GM21526 (cell line): ENCODE data around the gene ZDHHC11.

Experiments used
- ATAC-seq: cut with Tn5 transposase; IDR thresholded peaks from one replicate; pipeline ENCODE4 v1.9.1; 2021; ENCODE audit warnings: moderate library complexity; ENCODE audit not compliant: unreplicated experiment, low FRiP score

The ZDHHC11 gene

GRCh38 chr5:850511-851006 lies at the start of gene ZDHHC11:
Gene ZDHHC11 (minus strand): TSS chr5:850986. CDS start chr5:850602, 384 bp downstream.
- ATAC-seq: no peak

DNA sequence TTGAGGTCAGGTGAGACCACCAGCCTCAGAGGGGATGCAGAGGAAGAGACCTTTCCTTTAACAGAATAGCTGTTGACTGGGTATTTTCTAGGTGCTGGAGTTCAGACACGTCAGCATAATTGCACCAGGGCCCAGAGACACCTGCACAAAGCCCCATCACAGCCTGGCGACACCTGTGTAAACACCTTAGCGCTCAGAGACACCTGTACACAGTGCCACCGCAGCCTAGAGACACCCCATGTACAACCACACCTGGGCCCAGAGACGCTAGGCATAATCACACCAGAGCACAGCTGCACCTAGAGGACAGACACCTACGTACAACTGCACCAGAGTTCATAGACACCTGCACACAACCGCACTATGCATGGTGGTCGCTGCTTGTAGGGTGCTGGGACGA lies 42.9 kb upstream of the ZDHHC11 start:
- ATAC-seq: no peak

- ATAC-seq: peak; percentile 12
These were observed 42.3 kb upstream of the ZDHHC11 start for GRCh38 chr5:893137-893506.

- ATAC-seq: peak; percentile 94
These were observed 41.8 kb upstream of the ZDHHC11 start, which contains the start of the genes BRD9 and TRIP13 for GRCh38 chr5:892394-893136. Gene BRD9 (minus strand): TSS chr5:892801. CDS start chr5:892657, 144 bp downstream. Gene TRIP13 (plus strand): TSS chr5:892884. CDS start chr5:892999, 115 bp downstream.

DNA sequence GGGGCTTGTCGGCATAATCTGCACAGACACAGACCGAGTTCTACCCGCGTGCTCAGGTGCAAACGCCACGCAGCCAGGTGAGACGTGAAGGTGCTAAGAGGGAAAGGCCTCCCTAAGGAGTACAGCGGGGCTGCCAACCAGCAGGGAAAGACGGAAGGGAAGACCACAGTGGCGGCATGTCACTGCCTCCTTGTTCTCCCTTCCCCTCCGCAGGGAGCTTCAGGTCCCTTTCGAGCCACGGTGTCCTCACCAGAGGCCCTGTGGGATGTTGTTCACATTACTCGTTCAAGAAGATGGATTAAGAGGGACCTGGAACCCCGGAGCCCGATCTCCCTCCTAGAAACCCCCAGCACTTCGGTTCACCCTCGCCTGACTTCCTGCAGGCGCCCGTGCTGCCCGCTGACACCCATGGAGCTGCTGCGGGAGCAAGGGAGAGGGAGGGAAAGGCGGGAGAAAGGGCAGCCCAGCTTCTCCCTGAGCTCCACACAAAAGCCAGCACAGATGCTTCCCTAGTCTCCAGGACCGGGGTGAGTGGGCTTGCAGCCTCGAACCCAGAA lies 41.1 kb upstream of the ZDHHC11 start:
- peak; percentile 6 for ATAC-seq

DNA sequence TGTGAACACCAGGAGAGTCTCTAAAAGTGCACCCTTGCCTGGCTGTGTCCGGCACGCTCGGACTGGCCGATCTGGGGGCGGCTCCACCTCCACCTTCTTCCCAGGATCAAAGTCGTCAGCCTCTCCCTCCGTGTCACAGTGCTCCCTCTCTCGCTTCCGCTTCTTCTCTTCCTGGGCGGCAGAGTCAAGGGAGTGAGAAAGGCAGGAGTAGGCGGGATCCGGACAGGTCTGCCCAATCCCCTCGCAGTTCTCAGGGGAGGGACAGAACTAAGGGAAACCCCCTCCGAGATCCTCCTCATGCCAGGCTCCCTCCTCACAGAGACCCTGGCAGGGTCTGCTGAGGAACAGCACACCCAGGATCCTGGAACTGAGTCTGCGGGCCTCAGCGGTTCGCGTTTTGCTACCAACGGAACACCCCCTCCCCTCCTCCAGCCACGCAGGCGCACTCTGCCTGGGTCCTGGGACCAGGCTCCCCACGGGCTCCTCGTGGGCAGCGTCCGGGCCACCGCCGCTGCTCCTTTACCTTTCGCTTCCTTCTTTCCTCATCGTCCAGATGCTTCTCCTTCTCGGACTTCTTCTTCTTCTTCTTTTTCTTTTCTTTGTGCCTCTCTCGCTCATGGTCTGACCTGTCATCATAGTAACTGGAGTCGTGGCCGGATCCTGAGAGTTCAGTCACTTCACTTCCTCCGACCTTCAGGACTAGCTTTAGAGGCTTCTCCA lies 40.5 kb upstream of the ZDHHC11 start:
- ATAC-seq: no peak

GRCh38 chr5:889075-889710 lies 38.4 kb upstream of the ZDHHC11 start:
- no peak for ATAC-seq

- ATAC-seq: no peak
These were observed 37.9 kb upstream of the ZDHHC11 start for GRCh38 chr5:888638-889035.

DNA sequence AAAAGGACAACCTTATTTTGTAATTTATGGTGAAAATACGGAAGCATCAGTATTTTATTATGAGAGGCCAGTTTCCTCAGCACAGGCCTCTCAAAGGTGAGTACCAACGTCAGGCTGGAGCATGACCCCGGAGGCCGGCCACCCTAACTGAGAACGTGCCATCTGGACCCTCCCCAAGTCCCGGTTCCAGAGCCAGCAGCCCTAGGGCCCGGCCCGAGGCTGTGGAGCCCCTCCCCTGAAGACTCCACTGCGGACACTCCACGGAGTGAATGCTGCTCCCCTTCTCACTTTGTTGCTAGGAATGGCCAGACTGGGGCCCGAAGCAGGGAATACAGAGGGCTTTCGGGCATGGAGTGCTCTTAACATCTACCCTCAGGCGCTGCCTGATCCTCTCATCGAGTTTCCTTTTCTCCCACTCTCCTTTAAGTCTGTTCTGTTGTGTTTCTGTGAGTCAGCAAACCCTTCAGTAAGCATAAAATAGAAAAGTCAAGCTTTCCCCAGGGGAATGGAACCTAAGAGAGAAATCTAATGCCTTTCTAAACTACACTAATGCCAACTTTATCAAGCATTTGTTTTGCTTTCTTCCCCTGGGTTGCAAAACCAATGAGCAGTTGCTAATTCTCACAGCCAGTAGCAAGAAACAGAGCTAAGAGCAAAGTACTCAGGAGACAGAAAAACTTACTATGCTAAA lies 37.3 kb upstream of the ZDHHC11 start:
- ATAC-seq: no peak

GRCh38 chr5:886716-887325 lies 36.0 kb upstream of the ZDHHC11 start:
- no peak for ATAC-seq

GRCh38 chr5:886036-886435 lies 35.2 kb upstream of the ZDHHC11 start:
- ATAC-seq: no peak

DNA sequence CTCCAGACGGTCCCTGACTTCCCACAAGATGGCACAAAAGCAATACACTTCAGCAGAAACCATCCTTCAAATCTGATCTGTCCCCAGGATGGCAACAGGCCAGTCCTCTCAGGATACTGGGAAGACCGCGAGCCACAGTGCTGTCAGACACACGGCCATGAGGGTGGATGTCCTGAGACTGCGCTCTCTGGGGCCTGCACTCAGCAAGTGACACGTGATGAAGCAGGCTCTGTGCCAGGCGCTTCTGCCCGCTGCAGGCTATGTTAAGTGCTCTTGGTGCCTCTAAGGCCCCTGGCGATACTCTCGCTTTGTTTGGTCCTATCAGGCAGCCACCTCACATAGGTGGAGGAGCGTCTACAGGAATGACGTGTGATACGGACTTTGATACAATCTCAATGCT lies 34.7 kb upstream of the ZDHHC11 start:
- no peak for ATAC-seq

DNA sequence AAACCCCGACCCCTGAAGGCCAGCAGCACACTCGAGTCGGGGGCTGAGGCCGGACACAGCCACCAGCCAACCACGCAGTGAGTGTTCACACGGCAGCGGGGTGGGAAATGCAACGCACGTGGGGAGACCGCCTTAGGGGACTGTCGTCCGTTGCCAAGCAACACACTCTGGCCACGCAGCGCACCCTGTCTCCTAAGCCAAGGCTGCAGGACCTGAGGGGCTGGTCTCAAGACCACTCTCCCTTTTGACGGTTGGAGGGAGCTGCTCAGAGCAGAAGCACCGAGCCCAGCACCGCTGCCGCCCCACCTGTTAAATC lies 34.3 kb upstream of the ZDHHC11 start:
- no peak for ATAC-seq

DNA sequence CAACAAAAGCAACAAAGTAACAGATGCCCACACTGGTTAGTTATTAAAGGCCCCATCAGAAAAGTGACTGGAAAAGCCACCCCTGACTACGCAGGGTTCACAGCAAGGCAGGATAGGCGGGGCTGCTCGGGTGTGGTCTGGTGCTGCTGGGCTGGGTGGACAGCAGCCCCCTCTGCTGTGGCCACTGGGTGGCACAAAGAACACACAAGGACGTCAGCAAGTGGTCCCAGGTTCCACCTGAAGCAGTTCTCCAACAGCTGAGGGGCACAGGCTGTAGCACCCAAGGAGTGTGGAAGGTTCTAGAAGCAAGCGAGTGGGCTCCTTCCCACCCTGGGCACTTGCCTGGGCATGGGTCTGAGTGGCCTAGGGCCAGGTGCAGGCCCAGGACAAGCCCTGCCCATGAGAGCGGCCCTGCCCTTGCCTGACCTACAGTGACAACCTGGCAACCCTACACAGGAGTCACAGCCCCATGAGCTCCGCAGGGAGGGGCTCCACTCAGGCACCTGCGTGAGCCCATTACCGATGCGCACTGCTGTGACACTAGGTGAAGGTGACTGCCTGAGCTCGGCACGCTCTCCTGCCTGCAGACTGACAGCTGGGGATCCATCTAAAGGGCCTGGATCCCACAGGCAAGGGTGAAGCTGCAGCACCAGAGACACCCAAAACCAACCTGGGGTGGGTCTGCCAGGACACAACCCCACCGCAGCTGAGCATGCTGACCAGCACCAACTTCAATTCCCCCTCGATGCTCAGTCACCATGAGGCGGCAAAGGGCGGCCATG lies 33.8 kb upstream of the ZDHHC11 start:
- no peak for ATAC-seq

- no peak for ATAC-seq
These were observed 32.8 kb upstream of the ZDHHC11 start for GRCh38 chr5:883475-884181.

- ATAC-seq: no peak
These were observed 31.7 kb upstream of the ZDHHC11 start for GRCh38 chr5:882253-883183.

DNA sequence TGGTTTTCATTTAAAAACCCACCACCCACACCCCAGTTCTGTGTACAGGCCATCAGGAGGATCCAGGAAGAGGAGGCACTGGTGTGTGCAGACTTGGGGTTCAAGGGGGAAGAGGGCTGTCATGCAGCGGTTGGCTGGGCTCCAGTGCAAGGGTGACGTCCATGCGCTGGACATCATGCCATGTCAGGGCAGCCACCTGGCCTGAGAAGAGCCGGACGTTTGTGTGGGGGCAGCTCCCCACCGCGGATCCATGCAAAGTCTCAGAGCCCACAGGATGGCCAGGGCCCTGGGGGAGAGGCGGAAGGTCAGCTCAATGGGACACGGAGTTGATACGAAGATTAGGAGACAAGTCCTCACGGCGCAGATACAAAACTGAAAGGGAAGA lies 30.8 kb upstream of the ZDHHC11 start:
- ATAC-seq: no peak
